T-helper 1 cell treated with Interleukin-12 subunit alpha and Interleukin-12 subunit beta and Interleukin-4 antibody, amounts not matched to agents 30 ng/mL and 1 ng/mL, for 36 hours (primary cell): Measurements from ENCODE around the gene TRMU. TPM values are rescaled to one million over a fixed set of nuclear protein-coding genes. Genes with fewer than 3 reads are reported as not detected.
"Not testable (repeated sequence)": the region's sequence is repeated elsewhere in the genome, so short reads cannot be mapped to it uniquely, and the experiment has no call there.

ENCODE experiments used
- intact Hi-C: fragments of 100-400 bp; cut with micrococcal nuclease; formaldehyde crosslinking; loops from one replicate; pipeline ENCODE4 v1.15.1; 2024
- total RNA-seq: library from RNA; stranded (reverse); gene quantifications from 2 replicates; pipeline ENCODE4 v1.2.3, GENCODE V29; 2022

TRMU gene
- total RNA-seq, 1 donor from 2014 or later = 72.4 TPM

GRCh38 chr22:46382524-46382923 lies 47.0 kb downstream of the TRMU start:
- intact Hi-C loops = no loop called here

- intact Hi-C loops = no loop called here
Measured at GRCh38 chr22:46386312-46386711, 50.8 kb downstream of the TRMU start.

DNA sequence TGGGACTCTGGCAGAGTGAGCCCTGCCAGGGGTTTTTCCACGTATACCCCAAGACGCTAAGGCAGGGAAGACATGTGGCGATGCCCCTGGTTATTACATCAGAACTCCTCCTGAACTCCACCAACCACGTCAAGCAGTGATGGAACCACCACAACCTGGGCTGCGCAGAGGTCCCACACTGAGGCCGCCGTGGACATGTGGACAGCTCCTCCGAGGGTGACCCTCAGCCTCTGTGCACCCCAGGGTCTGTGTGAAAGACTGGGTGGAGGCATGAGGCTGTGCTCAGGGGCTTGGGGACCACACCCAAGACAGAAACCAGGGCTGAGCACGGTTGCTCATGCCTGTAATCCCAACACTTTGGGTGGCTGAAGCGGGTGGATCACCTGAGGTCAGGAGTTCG lies 52.2 kb downstream of the TRMU start:
- intact Hi-C loops = no loop called here

- intact Hi-C loops = no loop called here
Measured at GRCh38 chr22:46388647-46389046, 53.1 kb downstream of the TRMU start.

DNA sequence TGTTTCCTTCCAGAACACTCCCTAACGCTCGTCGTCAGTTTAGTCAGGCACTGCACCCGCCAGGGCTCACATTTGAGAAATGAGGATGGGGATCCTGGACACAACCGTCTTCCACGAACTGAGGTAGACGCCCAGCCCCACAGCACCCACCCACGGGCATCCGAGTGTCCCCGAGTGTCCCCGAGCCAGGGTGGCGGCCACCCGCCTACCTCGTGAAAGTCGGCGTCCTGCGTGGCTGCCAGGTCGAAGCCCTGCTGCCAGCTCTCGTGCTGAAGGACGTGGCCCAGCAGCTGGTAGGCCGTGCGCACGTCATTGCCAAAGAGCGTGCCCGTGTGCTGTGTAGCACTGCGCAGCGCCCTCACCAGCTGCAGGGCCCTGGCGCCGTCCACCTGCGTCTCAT lies 53.6 kb downstream of the TRMU start:
- intact Hi-C loops = no loop called here

DNA sequence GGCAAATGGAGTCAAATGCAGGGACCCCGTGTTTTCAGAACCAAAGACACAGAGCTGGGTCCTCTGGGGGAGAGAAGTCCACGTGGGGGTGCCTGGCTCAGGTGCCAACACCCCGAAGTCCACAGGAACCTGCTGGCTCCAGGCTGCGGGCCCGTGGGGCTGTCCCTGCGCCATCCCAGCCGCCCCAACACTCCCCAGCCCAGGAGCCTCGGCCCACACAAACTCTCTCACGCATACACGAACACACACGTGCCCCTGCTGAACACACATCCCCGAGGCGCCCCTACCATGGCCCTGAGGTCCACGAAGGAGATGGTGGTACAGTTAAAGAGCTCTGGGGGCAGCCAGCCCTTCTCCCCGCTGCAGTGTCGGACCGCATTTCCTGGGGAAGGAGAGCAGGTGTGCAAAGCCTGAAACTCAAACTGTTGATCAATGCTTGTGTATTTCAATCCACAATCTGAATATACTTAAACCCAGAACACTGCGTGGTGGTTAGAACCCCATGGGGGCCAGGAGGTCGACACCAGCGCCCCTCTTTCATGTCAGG lies 54.7 kb downstream of the TRMU start:
- intact Hi-C loops = no loop called here

DNA sequence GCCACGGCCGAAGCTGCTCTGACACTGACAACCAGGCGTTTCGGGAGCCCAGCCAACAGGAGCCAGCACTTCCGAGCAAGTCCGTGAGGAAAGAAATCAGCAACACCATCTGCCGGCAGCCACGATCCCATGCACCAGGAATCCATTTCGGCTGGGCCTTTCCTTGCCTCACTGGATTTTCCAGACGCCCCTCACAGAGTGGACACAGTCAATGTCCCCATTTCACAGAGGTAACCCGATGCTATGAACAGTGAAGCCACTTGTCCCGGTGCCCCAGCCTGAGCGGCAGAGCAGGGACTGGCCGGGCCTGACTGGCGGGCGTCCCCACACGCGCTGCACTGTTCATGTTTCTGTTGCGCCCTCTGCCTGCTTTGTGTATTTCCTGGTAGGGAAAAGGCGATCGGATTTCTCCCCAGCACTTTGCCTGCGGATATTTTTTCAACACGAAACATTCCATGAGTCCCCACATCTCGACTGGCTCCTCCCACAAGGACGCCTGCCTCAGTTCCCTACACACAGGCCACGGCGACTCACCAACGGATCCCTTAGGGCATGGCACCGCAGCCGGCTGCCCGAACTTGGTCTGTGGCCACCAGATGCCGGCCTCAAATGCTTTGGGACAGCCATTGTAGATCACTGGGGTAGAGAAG lies 55.3 kb downstream of the TRMU start:
- intact Hi-C loops = no loop called here

DNA sequence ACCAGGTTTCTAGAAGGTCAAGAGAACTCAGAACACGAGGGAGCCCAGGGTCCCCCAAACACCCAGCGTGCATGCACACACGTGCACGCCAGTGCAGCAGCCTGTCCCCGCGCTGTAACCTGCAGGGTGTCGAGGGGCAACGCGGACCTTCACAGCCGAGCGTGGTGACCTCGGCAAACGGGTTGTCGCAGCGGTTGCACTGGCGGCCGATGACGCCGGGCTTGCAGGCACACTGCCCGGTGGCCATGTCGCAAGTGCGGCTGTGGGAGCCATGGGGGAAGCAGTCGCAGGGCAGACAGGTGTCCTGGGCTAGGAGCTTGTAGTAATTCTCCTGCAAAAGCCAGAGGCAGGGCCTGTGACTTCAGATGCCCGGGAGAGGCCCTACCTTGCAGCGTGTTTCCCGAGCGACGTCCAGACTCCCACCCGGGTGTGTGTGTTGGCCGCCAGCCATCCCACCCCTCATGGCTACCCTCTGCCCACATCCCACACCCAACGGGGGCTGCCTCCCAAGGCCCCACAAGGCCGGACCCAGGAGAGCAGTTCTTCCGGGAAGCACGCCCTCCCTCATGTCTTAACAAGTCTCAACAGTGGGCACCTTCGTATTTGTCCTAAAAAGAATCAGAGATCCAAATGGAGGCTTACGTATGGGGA lies 56.1 kb downstream of the TRMU start:
- intact Hi-C loops = no loop called here

- intact Hi-C loops = no loop called here
Measured at GRCh38 chr22:46392137-46392844, 56.8 kb downstream of the TRMU start.

GRCh38 chr22:46393873-46394272 lies 58.4 kb downstream of the TRMU start:
- intact Hi-C loops = no loop called here

DNA sequence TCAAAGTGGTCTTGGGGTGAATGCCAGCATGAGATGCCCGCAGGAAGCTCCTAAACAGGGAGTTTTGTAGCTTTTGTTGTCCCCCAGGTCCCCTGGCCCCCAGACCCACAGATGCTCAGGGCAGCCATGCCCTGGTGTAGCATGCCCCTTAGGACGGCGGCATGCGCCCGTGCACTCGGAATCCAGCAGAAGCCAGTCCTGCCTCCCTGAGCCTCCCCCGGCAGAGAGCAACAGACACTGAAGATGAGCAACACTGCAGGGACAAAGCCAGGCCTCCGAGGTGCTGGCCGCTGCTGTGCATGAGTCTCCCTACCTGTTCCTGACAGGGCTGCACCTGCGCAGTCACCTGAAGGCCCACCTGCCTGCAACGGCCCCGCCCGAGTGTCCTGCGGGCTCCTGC lies 59.1 kb downstream of the TRMU start:
- intact Hi-C loops = no loop called here

DNA sequence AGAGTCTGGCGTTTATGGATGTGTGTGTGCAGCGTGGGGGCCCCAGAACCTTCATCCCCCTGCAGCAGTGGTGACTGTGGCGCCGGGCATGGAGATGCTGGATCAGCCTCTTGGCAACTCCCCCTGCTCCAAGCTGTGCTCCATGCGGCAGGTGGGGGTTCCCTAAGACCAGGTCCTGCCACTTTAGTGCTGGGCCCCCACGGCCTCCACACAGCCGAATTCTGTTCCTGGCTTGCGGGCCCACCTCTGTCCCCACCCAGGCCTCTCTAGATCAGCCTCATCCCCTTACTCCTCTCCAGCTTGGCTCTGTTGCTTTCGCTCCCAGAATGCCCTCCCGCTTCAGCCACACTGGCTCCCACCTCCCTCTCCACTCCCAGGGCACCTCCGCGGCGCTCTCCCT lies 59.6 kb downstream of the TRMU start:
- intact Hi-C loops = no loop called here

DNA sequence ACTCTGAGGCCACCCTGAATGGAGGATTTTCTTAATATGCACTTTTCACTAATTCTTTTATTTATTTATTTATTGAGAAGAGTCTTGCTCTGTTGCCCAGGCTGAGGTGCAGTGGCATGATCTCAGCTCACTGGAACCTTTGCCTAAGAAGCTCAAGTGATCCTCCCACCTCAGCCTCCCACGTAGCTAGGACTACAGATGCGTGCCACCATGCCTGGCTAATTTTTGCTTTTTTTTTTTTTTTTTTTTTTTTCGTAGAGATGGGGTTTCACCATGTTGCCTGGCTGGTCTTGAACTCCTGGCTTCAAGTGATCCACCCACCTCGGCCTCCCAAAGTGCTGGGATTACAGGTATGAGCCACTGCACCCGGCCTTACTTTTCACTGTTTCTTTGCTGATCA lies 61.5 kb downstream of the TRMU start:
- intact Hi-C loops = not testable (repeated sequence)

- intact Hi-C loops = no loop called here
Measured at GRCh38 chr22:46397514-46397913, 62.0 kb downstream of the TRMU start.

DNA sequence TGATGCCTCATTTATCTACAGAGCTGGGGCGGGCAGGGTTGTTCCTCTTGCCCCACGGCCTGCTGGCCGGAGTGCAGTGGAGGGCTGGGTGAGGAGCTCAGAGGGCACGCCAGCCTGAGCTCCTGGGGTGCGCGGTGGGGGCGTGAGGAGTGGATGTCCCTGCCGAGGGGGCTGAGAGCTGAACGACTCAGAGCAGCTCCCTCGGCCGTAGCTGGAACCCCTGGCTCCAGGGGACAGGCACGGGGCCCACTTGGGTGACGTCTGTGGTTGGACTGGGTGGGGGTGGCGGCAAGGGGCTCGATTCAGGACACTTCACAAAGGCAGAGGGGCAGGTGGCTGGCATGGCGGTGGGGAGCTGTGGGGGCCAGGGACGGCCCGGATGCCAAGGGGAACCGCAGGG lies 62.4 kb downstream of the TRMU start:
- intact Hi-C loops = no loop called here

DNA sequence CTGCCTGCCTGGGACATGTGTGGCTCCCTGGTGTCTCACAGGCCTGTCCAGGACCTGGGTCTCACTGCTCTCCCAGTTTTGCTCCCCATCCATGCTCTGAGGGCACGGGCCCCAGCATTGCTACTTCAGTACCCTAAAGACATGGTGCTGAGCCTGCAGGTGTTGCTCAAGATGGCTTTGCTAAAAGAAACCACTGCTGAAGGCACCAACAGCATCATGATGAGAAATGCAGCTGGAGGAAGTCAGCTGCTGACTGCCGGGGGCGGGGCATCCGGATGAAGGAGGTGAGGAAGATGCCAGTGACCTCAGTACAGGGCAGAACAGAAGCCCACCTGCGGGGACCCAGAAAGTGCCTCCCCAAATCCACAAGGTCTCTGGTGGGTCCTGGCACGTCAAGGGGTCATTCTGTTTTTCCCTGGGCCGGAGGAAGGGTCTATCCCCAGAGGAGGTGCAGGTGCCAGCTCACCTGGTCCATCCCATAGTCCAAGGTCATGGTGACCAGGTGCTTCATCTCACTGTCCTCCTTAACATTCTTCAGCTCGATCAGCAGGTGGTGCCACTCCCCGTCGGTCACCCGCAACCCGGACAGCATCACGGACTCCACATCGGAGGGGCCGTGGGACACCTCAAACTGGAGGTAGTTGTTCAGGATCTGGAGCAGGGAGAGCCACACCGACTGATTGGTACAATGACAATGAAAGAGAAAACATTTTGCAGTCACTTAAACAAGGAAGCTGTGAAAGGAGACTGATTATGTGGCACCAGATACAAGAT lies 63.9 kb downstream of the TRMU start:
- intact Hi-C loops = loop anchor here (10.0 kb wide), 1 partner anchor 65 kb away; no protein-coding TSS in a partner anchor

DNA sequence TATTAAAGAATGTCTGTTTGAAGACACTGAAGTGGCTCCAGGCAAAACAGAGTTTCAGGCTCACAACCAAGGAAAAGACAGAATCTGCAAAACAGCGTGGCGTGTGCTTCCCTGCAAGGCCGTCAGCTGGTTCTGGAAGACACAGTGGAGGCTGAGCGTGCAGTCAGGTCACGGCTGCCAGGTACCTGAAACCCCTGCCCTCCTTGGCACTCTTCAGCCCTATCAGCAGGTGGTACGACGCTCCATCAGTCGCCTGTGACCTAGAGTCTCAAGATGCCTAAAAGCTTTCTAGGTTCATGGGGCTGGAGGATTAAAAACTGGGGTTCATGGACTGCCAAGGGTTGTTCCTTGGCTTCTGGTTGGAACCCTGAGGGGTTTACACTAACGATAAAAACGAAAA lies 65.9 kb downstream of the TRMU start:
- intact Hi-C loops = loop anchor here (10.0 kb wide), 1 partner anchor 63 kb away; no protein-coding TSS in a partner anchor

DNA sequence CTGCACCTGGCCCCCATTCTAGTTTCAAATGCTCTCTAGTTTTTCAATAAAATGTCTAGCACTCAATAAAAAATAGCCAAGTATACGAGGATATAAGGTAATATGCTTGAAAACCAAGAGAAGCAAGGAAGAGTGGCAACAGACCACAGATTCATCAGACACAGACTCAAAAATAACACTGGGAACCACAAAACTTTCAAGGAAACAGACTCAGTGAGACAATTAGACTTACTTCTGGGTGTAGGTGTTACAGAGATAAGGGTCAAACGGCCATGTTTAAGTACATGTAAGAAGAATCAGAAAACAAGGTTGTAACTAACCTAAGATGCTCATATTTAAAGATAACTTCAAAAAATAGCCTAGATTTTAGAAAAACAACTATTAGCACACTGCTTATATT lies 67.0 kb downstream of the TRMU start:
- intact Hi-C loops = loop anchor here (10.0 kb wide), 1 partner anchor 62 kb away; no protein-coding TSS in a partner anchor

GRCh38 chr22:46403880-46404279 lies 68.4 kb downstream of the TRMU start:
- intact Hi-C loops = loop anchor here (10.0 kb wide), 1 partner anchor 61 kb away; no protein-coding TSS in a partner anchor

DNA sequence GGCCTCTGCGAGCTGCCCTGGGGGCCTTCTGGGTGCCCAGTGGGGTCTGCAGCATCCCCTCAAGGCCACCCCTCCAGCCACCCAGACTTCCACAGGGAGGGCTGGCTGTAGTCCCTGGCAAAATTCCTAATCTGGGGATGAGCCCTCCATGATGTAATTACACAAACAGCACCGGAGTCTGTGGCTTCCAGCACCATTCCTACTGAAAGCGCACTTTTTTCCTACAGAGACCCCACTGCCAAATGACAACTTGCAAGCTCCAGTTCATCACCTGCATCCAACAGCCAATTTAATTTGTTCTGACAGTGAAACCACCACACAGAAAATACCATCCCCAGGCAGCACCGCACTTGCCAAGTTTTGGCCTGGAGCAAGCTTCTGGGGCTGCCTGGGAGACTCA lies 70.4 kb downstream of the TRMU start:
- intact Hi-C loops = loop anchor here (10.0 kb wide), 1 partner anchor 59 kb away; no protein-coding TSS in a partner anchor

- intact Hi-C loops = loop anchor here (10.0 kb wide), 1 partner anchor 58 kb away; no protein-coding TSS in a partner anchor
Measured at GRCh38 chr22:46406349-46406748, 70.8 kb downstream of the TRMU start.
